H1 (cell line): ENCODE results near the gene XK. TPM values are rescaled to one million over a fixed set of nuclear protein-coding genes. Genes with fewer than 3 reads are reported as not detected.

Experiments
- CTCF ChIA-PET: fragments of 300-600 bp; sonication (Branson Sonifier 250); formaldehyde crosslinking; loops from one replicate; lab custom pipeline; 2021; ENCODE audit not compliant: partially characterized antibody; lab: Charles Lee
- POLR2A ChIA-PET: fragments of 300-600 bp; sonication (Branson Sonifier 250); formaldehyde crosslinking; loops from one replicate; lab custom pipeline; 2021; ENCODE audit warnings: inconsistent platforms; ENCODE audit not compliant: partially characterized antibody; lab: Charles Lee
- DNase-seq, 2 experiments: peaks; one replicate each; pipeline versions ENCODE4 v3.0.0 to v3.0.0-alpha.2; 2010 to 2022; ENCODE audit warnings: low spot score in 2 of 2, low read depth in 1 of 2, mixed read lengths in 1 of 2
- FAIRE-seq: peaks from 2 replicates; lab custom pipeline; 2011; peaks lifted over from hg19 to GRCh38; lab: Jason Lieb, UNC
- H2AFZ ChIP-seq: 2 replicates; pipeline ENCODE4 v1.8.1; 2012; ENCODE audit warnings: low read length, inconsistent platforms
- H2AK5ac ChIP-seq: 2 replicates; pipeline ENCODE4 v1.6.1; 2013; ENCODE audit warnings: low read depth, low read length
- H2BK120ac ChIP-seq: replicated peaks from 2 replicates; pipeline ENCODE3; 2013; ENCODE audit warnings: low read depth, low read length, inconsistent platforms
- H2BK12ac ChIP-seq: 2 replicates; pipeline ENCODE4 v1.6.1; 2013; ENCODE audit warnings: low read depth, low read length
- H2BK15ac ChIP-seq: 2 replicates; pipeline ENCODE4 v1.6.1; 2013; ENCODE audit warnings: low read length
- H2BK20ac ChIP-seq: 2 replicates; pipeline ENCODE4 v1.6.1; 2013; ENCODE audit warnings: low read length
- H2BK5ac ChIP-seq: 2 replicates; pipeline ENCODE4 v1.6.1; 2013; ENCODE audit warnings: low read depth, low read length
- H3K14ac ChIP-seq: 2 replicates; pipeline ENCODE4 v1.6.1; 2013; ENCODE audit warnings: inconsistent platforms; ENCODE audit not compliant: insufficient read length
- H3K18ac ChIP-seq: 2 replicates; pipeline ENCODE4 v1.6.1; 2013; ENCODE audit warnings: low read length; ENCODE audit errors: extremely low read depth
- H3K23ac ChIP-seq: 2 replicates; pipeline ENCODE4 v1.6.1; 2013; ENCODE audit warnings: inconsistent platforms; ENCODE audit not compliant: insufficient read length
- H3K23me2 ChIP-seq: 2 replicates; pipeline ENCODE4 v1.6.1; 2013; ENCODE audit warnings: low read depth, low read length
- H3K27ac ChIP-seq: 2 replicates; pipeline ENCODE4 v1.6.1; 2011; ENCODE audit warnings: low read depth, low read length, inconsistent platforms
- H3K27me3 ChIP-seq, 4 experiments: replicated peaks in 1 of 4; 1 replicate in 1 of 4; 2 replicates in 3 of 4; pipeline versions ENCODE4 v1.6.1 to v1.8.1; 2011 to 2013; ENCODE audit warnings: low read length in 3 of 4, mild to moderate bottlenecking in 3 of 4, inconsistent platforms in 2 of 4, mixed read lengths in 2 of 4, moderate library complexity in 1 of 4; ENCODE audit not compliant: control insufficient read depth in 3 of 4, insufficient read depth in 3 of 4; ENCODE audit errors: extremely low read depth in 1 of 4
- H3K36me3 ChIP-seq, 4 experiments: 2 replicates each; pipeline versions ENCODE4 v1.6.1 to v1.8.1; 2011 to 2013; ENCODE audit warnings: mild to moderate bottlenecking in 4 of 4, low read length in 3 of 4, moderate library complexity in 2 of 4, control low read depth in 1 of 4, inconsistent platforms in 1 of 4; ENCODE audit not compliant: insufficient read depth in 4 of 4, control insufficient read depth in 2 of 4
- H3K4ac ChIP-seq: replicated peaks from 2 replicates; pipeline ENCODE3; 2013; ENCODE audit warnings: low read length, low read depth, mixed read lengths, inconsistent platforms; ENCODE audit not compliant: insufficient read length
- H3K4me1 ChIP-seq, 4 experiments: replicated peaks in 1 of 4; 1 replicate in 1 of 4; 2 replicates in 3 of 4; pipeline versions ENCODE4 v1.6.1 to v1.8.1; 2011 to 2013; ENCODE audit warnings: low read length in 3 of 4, inconsistent platforms in 2 of 4, mixed read lengths in 1 of 4; ENCODE audit not compliant: insufficient read depth in 4 of 4, control insufficient read depth in 3 of 4
- H3K4me2 ChIP-seq, 2 experiments: 2 replicates each; pipeline versions ENCODE4 v1.6.1 to v1.8.1; 2011 to 2013; ENCODE audit warnings: low read depth in 2 of 2, low read length in 2 of 2, control low read depth in 1 of 2, inconsistent platforms in 1 of 2, mild to moderate bottlenecking in 1 of 2; ENCODE audit not compliant: insufficient read depth in 1 of 2
- H3K4me3 ChIP-seq, 4 experiments: fragments of 200-600, 300-600 bp in 1 of 4; sonication (generic), shearing (Covaris generic), sonication (Bioruptor Twin) in 1 of 4; 2 replicates each; pipeline versions ENCODE4 v1.5.1 to v1.8.1; 2011 to 2016; ENCODE audit warnings: low read length in 4 of 4, low read depth in 3 of 4, control low read depth in 2 of 4, inconsistent platforms in 2 of 4, mild to moderate bottlenecking in 2 of 4, mixed read lengths in 1 of 4, moderate library complexity in 1 of 4; ENCODE audit not compliant: insufficient read depth in 2 of 4; ENCODE audit errors: extremely low read depth in 1 of 4
- H3K56ac ChIP-seq: replicated peaks from 2 replicates; pipeline ENCODE3; 2013; ENCODE audit warnings: low read depth, mild to moderate bottlenecking, mixed read lengths, low read length, inconsistent platforms; ENCODE audit not compliant: insufficient read length
- H3K79me1 ChIP-seq: 2 replicates; pipeline ENCODE4 v1.6.1; 2013; ENCODE audit warnings: low read depth, low read length, control low read depth
- H3K79me2 ChIP-seq, 2 experiments: 2 replicates each; pipeline versions ENCODE4 v1.6.1 to v1.8.1; 2012 to 2013; ENCODE audit warnings: low read length in 2 of 2, mild to moderate bottlenecking in 2 of 2, inconsistent platforms in 1 of 2; ENCODE audit not compliant: insufficient read depth in 2 of 2, control insufficient read depth in 1 of 2
- H3K9ac ChIP-seq, 4 experiments: replicated peaks in 1 of 4; 1 replicate in 1 of 4; 2 replicates in 3 of 4; pipeline versions ENCODE4 v1.6.1 to v1.8.1; 2011 to 2013; ENCODE audit warnings: low read depth in 3 of 4, low read length in 3 of 4, control low read depth in 2 of 4, mild to moderate bottlenecking in 2 of 4, moderate library complexity in 2 of 4, inconsistent platforms in 1 of 4; ENCODE audit errors: extremely low read depth in 1 of 4
- H3K9me3 ChIP-seq, 2 experiments: 2 replicates each; pipeline versions ENCODE4 v1.6.1 to v1.8.1; 2012 to 2013; ENCODE audit warnings: mild to moderate bottlenecking in 2 of 2, moderate library complexity in 2 of 2, control low read depth in 1 of 2, inconsistent platforms in 1 of 2, low read depth in 1 of 2, low read length in 1 of 2, mixed read lengths in 1 of 2; ENCODE audit not compliant: insufficient read depth in 2 of 2
- H4K20me1 ChIP-seq, 2 experiments: replicated peaks in 1 of 2; 2 replicates each; pipeline versions ENCODE3 to v1.8.1; 2011 to 2013; ENCODE audit warnings: inconsistent platforms in 2 of 2, low read length in 2 of 2, mild to moderate bottlenecking in 1 of 2; ENCODE audit not compliant: insufficient read depth in 2 of 2, control insufficient read depth in 1 of 2
- H4K5ac ChIP-seq: 2 replicates; pipeline ENCODE4 v1.6.1; 2013; ENCODE audit warnings: low read length, low read depth, mixed read lengths, inconsistent platforms; ENCODE audit not compliant: insufficient read length
- H4K8ac ChIP-seq: 2 replicates; pipeline ENCODE4 v1.8.0; 2013; ENCODE audit warnings: mild to moderate bottlenecking, moderate library complexity, low read length, inconsistent platforms; ENCODE audit not compliant: insufficient read depth; ENCODE audit errors: extremely low read depth
- H4K91ac ChIP-seq: replicated peaks from 2 replicates; pipeline ENCODE3; 2013; ENCODE audit warnings: low read length, mixed read lengths, inconsistent platforms; ENCODE audit not compliant: insufficient read length
- ATF3 ChIP-seq: IDR thresholded peaks from 2 replicates; pipeline ENCODE4 v1.6.1; 2011; ENCODE audit warnings: low read depth, mild to moderate bottlenecking, low read length; ENCODE audit not compliant: insufficient read depth
- BCL11A ChIP-seq, 2 experiments: IDR thresholded peaks; one replicate each; pipeline ENCODE4 v1.6.1; 2011; ENCODE audit warnings: low read depth in 2 of 2, low read length in 2 of 2, mild to moderate bottlenecking in 2 of 2
- CHD2 ChIP-seq: IDR thresholded peaks from 2 replicates; pipeline ENCODE4 v1.6.1; 2012; ENCODE audit warnings: low read length, improper control_type of control experiment
- EZH2 ChIP-seq: fragments of 200-600 bp; sonication (generic); IDR thresholded peaks from 2 replicates; pipeline ENCODE4 v1.7.1; 2012; ENCODE audit warnings: low read depth, mild to moderate bottlenecking, moderate library complexity, low read length, inconsistent platforms; ENCODE audit not compliant: severe bottlenecking
- JUN ChIP-seq: IDR thresholded peaks from 2 replicates; pipeline ENCODE4 v1.6.1; 2011; ENCODE audit warnings: low read depth, mild to moderate bottlenecking, improper control_type of control experiment, low read length
- KDM1A ChIP-seq: fragments of 200-600, 300-600 bp; sonication (generic); IDR thresholded peaks from 2 replicates; pipeline ENCODE4 v1.7.1; 2016; ENCODE audit warnings: mild to moderate bottlenecking, low read length, borderline replicate concordance
- KDM5A ChIP-seq: fragments of 200-600 bp; IDR thresholded peaks from 2 replicates; pipeline ENCODE4 v1.7.1; 2012; ENCODE audit warnings: mild to moderate bottlenecking, low read length, inconsistent platforms, mixed read lengths
- POU5F1 ChIP-seq: IDR thresholded peaks from 2 replicates; pipeline ENCODE4 v1.6.1; 2011; ENCODE audit warnings: low read depth, mild to moderate bottlenecking, low read length, moderate library complexity
- RFX5 ChIP-seq: IDR thresholded peaks from 2 replicates; pipeline ENCODE4 v1.6.1; 2011; ENCODE audit warnings: low read depth, low read length, improper control_type of control experiment, borderline replicate concordance
- RNF2 ChIP-seq: fragments of 200-900, 300-1000 bp; sonication (generic); IDR thresholded peaks from 2 replicates; pipeline ENCODE4 v1.7.1; 2016; ENCODE audit warnings: borderline replicate concordance, low read depth, mild to moderate bottlenecking, antibody characterized with exemption, low read length; ENCODE audit not compliant: poor library complexity, severe bottlenecking; ENCODE audit errors: missing control alignments
- RXRA ChIP-seq: IDR thresholded peaks from 2 replicates; pipeline ENCODE4 v1.6.1; 2011; ENCODE audit warnings: low read depth, mild to moderate bottlenecking, low read length, moderate library complexity; ENCODE audit not compliant: insufficient read depth
- SRF ChIP-seq: IDR thresholded peaks from 2 replicates; pipeline ENCODE4 v1.6.1; 2011; ENCODE audit warnings: mild to moderate bottlenecking, low read depth, low read length, moderate library complexity
- TAF1 ChIP-seq: IDR thresholded peaks from 2 replicates; pipeline ENCODE4 v1.6.1; 2011; ENCODE audit warnings: mild to moderate bottlenecking, low read depth, low read length
- ZNF274 ChIP-seq: IDR thresholded peaks from 2 replicates; pipeline ENCODE4 v1.7.0; 2012; ENCODE audit warnings: low read length, borderline replicate concordance; ENCODE audit errors: extremely low read depth
- polyA plus RNA-seq, 7 experiments: library from polyadenylated mRNA; depleted of rRNA in 3 of 7; stranded (reverse) in 5 of 7; unstranded in 2 of 7; fragments of >200 nt in 5 of 7; fragments of 200-250 nt in 2 of 7; gene quantifications; 1 replicate in 5 of 7; 2 replicates in 1 of 7; 4 replicates in 1 of 7; pipeline versions ENCODE4 v1.2.1 to v1.2.3, GENCODE V29; 2011 to 2013; ENCODE audit warnings: missing spikeins in 2 of 7, mixed read lengths in 2 of 7
- total RNA-seq: library from RNA; stranded (reverse); fragmentation: NEBNext Ultra II Directional; extraction: Animal tissue kit (Norgen Biotek cat#: 25700); gene quantifications from 2 replicates; pipeline ENCODE4 v1.2.1, GENCODE V29; 2021
- TF ChIP-seq, protein P1 (sequence below): IDR thresholded peaks from 2 replicates; pipeline ENCODE4 v1.6.1; 2012; ENCODE audit warnings: inconsistent platforms

Gene XK
- total and polyA plus RNA-seq, 2 of the 8 experiments (the other 6 are each of a cell fraction or from before 2014, with no cell fraction given) = 0.76 to 0.84 TPM

GRCh38 chrX:37752936-37753335 lies 67.3 kb downstream of the XK start:
- Histone ChIP-seq H3K4me2 (no peak overlapping the region), H3K56ac (no peak overlapping the region), H4K20me1 (no peaks in the 10 kb centered on the region), H2AFZ (no peak overlapping the region), H3K79me2 (no peaks in the 10 kb centered on the region), H3K27ac (no peak overlapping the region), H4K91ac (no peak overlapping the region), H3K36me3 (no peaks in the 10 kb centered on the region), H3K27me3 (no peaks in the 10 kb centered on the region), H3K23me2 (no peaks in the 10 kb centered on the region), H3K4ac (no peak overlapping the region), H3K9me3 (no peaks in the 10 kb centered on the region), H2BK20ac (no peak overlapping the region), H2BK5ac (no peak overlapping the region), H3K9ac (no peak overlapping the region), H3K18ac (no peak overlapping the region), H4K5ac (no peak overlapping the region), H2BK120ac (no peak overlapping the region), H3K14ac (no peak overlapping the region), H2AK5ac (no peak overlapping the region), H3K4me3 (no peak overlapping the region), H3K23ac (no peak overlapping the region), H4K8ac (no peak overlapping the region), H3K79me1 (no peaks in the 10 kb centered on the region), H2BK12ac (no peak overlapping the region), H2BK15ac (no peak overlapping the region), H3K4me1 (no peaks in the 10 kb centered on the region)
- ChIA-PET CTCF (interaction anchor here (1.0 to 1.7 kb wide), 2 partner anchors 72 to 413 kb away, joined by 4 read pairs; no protein-coding TSS in a partner anchor), POLR2A (no interaction called here)
- no peak for DNase-seq
- no peak for FAIRE-seq
- TF ChIP-seq ZNF274 = no peak
- TF ChIP-seq, protein P1, sequence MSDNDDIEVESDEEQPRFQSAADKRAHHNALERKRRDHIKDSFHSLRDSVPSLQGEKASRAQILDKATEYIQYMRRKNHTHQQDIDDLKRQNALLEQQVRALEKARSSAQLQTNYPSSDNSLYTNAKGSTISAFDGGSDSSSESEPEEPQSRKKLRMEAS = no peak
- TF ChIP-seq BCL11A (IDR thresholded peaks at IDR 0.05; ENCODE audit: low read depth in 2 of 2, low read length in 2 of 2) = no peak
- TF ChIP-seq TAF1 = no peak
- no peak for TF ChIP-seq POU5F1
- TF ChIP-seq KDM5A = no peak
- no peak for TF ChIP-seq ATF3
- TF ChIP-seq KDM1A = no peak
- TF ChIP-seq CHD2 = no peak
- no peak for TF ChIP-seq RFX5
- no peak for TF ChIP-seq RNF2
- TF ChIP-seq SRF = no peak
- TF ChIP-seq JUN = no peak
- no peak for TF ChIP-seq EZH2
- TF ChIP-seq RXRA = no peak
